ENCODE results near the gene SAA1. TPM values are rescaled to one million over a fixed set of nuclear protein-coding genes. Genes with fewer than 3 reads are reported as not detected.

SAA1 gene
- total RNA-seq, 1 donor from 2014 or later, result not detected

GRCh38 chr11:18294862-18295261, 28.8 kb downstream of the SAA1 start:
- H3K4me2 ChIP-seq, result no peak overlapping the region
- H3K36me3 Mint-ChIP-seq, result peaks cover 27% of the 10 kb centered on the region
- H3F3A ChIP-seq (ENCODE audit: low read depth), result no peaks in the 10 kb centered on the region
- H3K36me3 ChIP-seq, result peaks cover 6% of the 10 kb centered on the region
- no peaks in the 10 kb centered on the region for H3K4me1 ChIP-seq
- H3K9ac ChIP-seq, result no peak overlapping the region
- H3K79me2 ChIP-seq (ENCODE audit: low read depth), result no peaks in the 10 kb centered on the region
- no peaks in the 10 kb centered on the region for H3K9me3 ChIP-seq (ENCODE audit: low read depth)
- no peaks in the 10 kb centered on the region for H3K27me3 Mint-ChIP-seq (ENCODE audit: insufficient read depth, low read depth)
- DNase-seq (ENCODE audit: low spot score), result no peak
- no peak overlapping the region for H3K4me3 Mint-ChIP-seq
- no peak overlapping the region for H2AFZ ChIP-seq (replicated peaks)
- no peak overlapping the region for H3K4me3 ChIP-seq
- H3K27ac ChIP-seq, result no peak overlapping the region
- no peaks in the 10 kb centered on the region for H3K27me3 ChIP-seq
- H3K9me3 Mint-ChIP-seq, result no peaks in the 10 kb centered on the region
- H3K27ac Mint-ChIP-seq, result no peak overlapping the region
- no peaks in the 10 kb centered on the region for H3K4me1 Mint-ChIP-seq
- no peaks in the 10 kb centered on the region for H4K20me1 ChIP-seq (ENCODE audit: low read depth)
- no peak for TF ChIP-seq EZH2 (IDR thresholded peaks at IDR 0.05)
- TF ChIP-seq EZH2phosphoT487 (IDR thresholded peaks at IDR 0.05), result no peak
- no peak for TF ChIP-seq CTCF (IDR thresholded peaks at IDR 0.05)

- Histone ChIP-seq H3K9ac (no peak overlapping the region), H3K36me3 (peaks cover 6% of the 10 kb centered on the region), H3K4me2 (no peak overlapping the region), H3K27ac (no peak overlapping the region), H4K20me1 (ENCODE audit: low read depth) (no peaks in the 10 kb centered on the region), H3K4me1 (no peaks in the 10 kb centered on the region), H3K27me3 (no peaks in the 10 kb centered on the region), H3K79me2 (ENCODE audit: low read depth) (no peaks in the 10 kb centered on the region), H2AFZ (replicated peaks) (no peak overlapping the region), H3F3A (ENCODE audit: low read depth) (no peaks in the 10 kb centered on the region), H3K4me3 (no peak overlapping the region), H3K9me3 (ENCODE audit: low read depth) (no peaks in the 10 kb centered on the region)
- Mint-ChIP-seq H3K27ac (no peak overlapping the region), H3K36me3 (peaks cover 27% of the 10 kb centered on the region), H3K4me1 (no peaks in the 10 kb centered on the region), H3K4me3 (no peak overlapping the region), H3K9me3 (no peaks in the 10 kb centered on the region), H3K27me3 (ENCODE audit: insufficient read depth, low read depth) (no peaks in the 10 kb centered on the region)
- TF ChIP-seq CTCF (IDR thresholded peaks at IDR 0.05), result no peak
- TF ChIP-seq EZH2 (IDR thresholded peaks at IDR 0.05), result no peak
- no peak for TF ChIP-seq EZH2phosphoT487 (IDR thresholded peaks at IDR 0.05)
- DNase-seq (ENCODE audit: low spot score), result no peak
These were observed 29.3 kb downstream of the SAA1 start for GRCh38 chr11:18295316-18295715.

GRCh38 chr11:18299721-18300120, 33.7 kb downstream of the SAA1 start:
- H3K36me3 Mint-ChIP-seq, result peaks cover 19% of the 10 kb centered on the region
- H3K4me1 ChIP-seq, result no peaks in the 10 kb centered on the region
- H3F3A ChIP-seq (ENCODE audit: low read depth), result no peaks in the 10 kb centered on the region
- no peaks in the 10 kb centered on the region for H3K27me3 ChIP-seq
- H3K36me3 ChIP-seq, result peaks cover 6% of the 10 kb centered on the region
- H3K4me1 Mint-ChIP-seq, result no peaks in the 10 kb centered on the region
- no peak overlapping the region for H3K4me2 ChIP-seq
- no peaks in the 10 kb centered on the region for H3K27me3 Mint-ChIP-seq (ENCODE audit: insufficient read depth, low read depth)
- no peak overlapping the region for H2AFZ ChIP-seq (replicated peaks)
- H3K79me2 ChIP-seq (ENCODE audit: low read depth), result no peaks in the 10 kb centered on the region
- H4K20me1 ChIP-seq (ENCODE audit: low read depth), result no peaks in the 10 kb centered on the region
- H3K9me3 ChIP-seq (ENCODE audit: low read depth), result no peaks in the 10 kb centered on the region
- H3K9me3 Mint-ChIP-seq, result no peaks in the 10 kb centered on the region
- no peak for DNase-seq (ENCODE audit: low spot score)
- TF ChIP-seq CTCF (IDR thresholded peaks at IDR 0.05) (no peak), EZH2phosphoT487 (IDR thresholded peaks at IDR 0.05) (no peak), EZH2 (IDR thresholded peaks at IDR 0.05) (no peak)
- H3K9ac ChIP-seq, result no peak overlapping the region
- H3K27ac Mint-ChIP-seq, result no peak overlapping the region
- no peak overlapping the region for H3K27ac ChIP-seq
- H3K4me3 Mint-ChIP-seq, result no peak overlapping the region
- H3K4me3 ChIP-seq, result no peak overlapping the region
